SK-N-SH (cell line): ENCODE measurements around the gene KIAA0232. TPM values are rescaled to one million over a fixed set of nuclear protein-coding genes. Genes with fewer than 3 reads are reported as not detected.

Experiments
- CTCF ChIA-PET: fragments of 300-600, 350-600 bp; formaldehyde crosslinking; extraction: SDS; loops from one replicate; lab custom pipeline; 2021; lab: Yijun Ruan, JAX
- POLR2A ChIA-PET: fragments of 350-600 bp; sonication (Branson Sonifier 250); formaldehyde crosslinking; extraction: SDS; loops from one replicate; lab custom pipeline; 2020; ENCODE audit warnings: antibody characterized with exemption, inconsistent platforms; lab: Yijun Ruan, JAX
- DNase-seq: peaks from one replicate; pipeline ENCODE4 v3.0.0; 2012
- H2AFZ ChIP-seq: fragments of 200-600 bp; sonication (generic); 2 replicates; pipeline ENCODE4 v1.8.1; 2016; ENCODE audit warnings: antibody characterized with exemption, mild to moderate bottlenecking, low read depth
- H3F3A ChIP-seq: fragments of 200-600 bp; sonication (generic); replicated peaks from 2 replicates; pipeline ENCODE3; 2016; ENCODE audit warnings: antibody characterized with exemption, mild to moderate bottlenecking; ENCODE audit not compliant: insufficient read depth
- H3K27ac ChIP-seq, 2 experiments: fragments of 200-500 bp in 1 of 2; fragments of 200-600 bp in 1 of 2; sonication (Bioruptor generic) in 1 of 2; sonication (generic), shearing (Covaris generic) in 1 of 2; 2 replicates each; pipeline versions ENCODE4 v1.5.1 to v1.6.1; 2014 to 2016; ENCODE audit warnings: low read depth in 2 of 2, inconsistent platforms in 1 of 2, low read length in 1 of 2, mild to moderate bottlenecking in 1 of 2, mixed read lengths in 1 of 2
- H3K27me3 ChIP-seq: fragments of 200-600 bp; sonication (generic), shearing (Covaris generic); 2 replicates; pipeline ENCODE4 v1.6.1; 2016; ENCODE audit warnings: mixed run types; ENCODE audit not compliant: insufficient read depth
- H3K36me3 ChIP-seq, 2 experiments: fragments of 200-500 bp in 1 of 2; fragments of 200-600 bp in 1 of 2; sonication (Bioruptor generic) in 1 of 2; sonication (generic) in 1 of 2; replicated peaks in 1 of 2; 2 replicates each; pipeline versions ENCODE3 to v1.5.1; 2014 to 2016; ENCODE audit warnings: low read length in 1 of 2, mild to moderate bottlenecking in 1 of 2; ENCODE audit not compliant: insufficient read depth in 2 of 2, control insufficient read depth in 1 of 2
- H3K4me1 ChIP-seq, 2 experiments: fragments of 200-500 bp in 1 of 2; fragments of 200-600 bp in 1 of 2; sonication (Bioruptor generic) in 1 of 2; sonication (generic), shearing (Covaris generic) in 1 of 2; 2 replicates each; pipeline versions ENCODE4 v1.5.1 to v1.6.1; 2014 to 2016; ENCODE audit warnings: low read depth in 1 of 2, low read length in 1 of 2, mixed run types in 1 of 2; ENCODE audit not compliant: insufficient read depth in 2 of 2, control insufficient read depth in 1 of 2
- H3K4me2 ChIP-seq: fragments of 200-600 bp; sonication (generic), shearing (Covaris generic); 2 replicates; pipeline ENCODE4 v1.6.1; 2017; ENCODE audit warnings: mixed run types
- H3K4me3 ChIP-seq, 2 experiments: fragments of 200-500 bp in 1 of 2; fragments of 200-600 bp in 1 of 2; sonication (Bioruptor generic) in 1 of 2; sonication (generic), shearing (Covaris generic) in 1 of 2; 2 replicates each; pipeline versions ENCODE4 v1.5.1 to v1.8.1; 2014 to 2016; ENCODE audit warnings: low read depth in 2 of 2, inconsistent platforms in 1 of 2, low read length in 1 of 2, mild to moderate bottlenecking in 1 of 2, mixed read lengths in 1 of 2, moderate library complexity in 1 of 2
- H3K79me2 ChIP-seq: fragments of 200-600 bp; sonication (generic); 2 replicates; pipeline ENCODE4 v1.8.1; 2017; ENCODE audit warnings: mild to moderate bottlenecking; ENCODE audit not compliant: insufficient read depth
- H3K9ac ChIP-seq: fragments of 200-600 bp; sonication (generic); 2 replicates; pipeline ENCODE4 v1.6.1; 2017; ENCODE audit warnings: mixed run types
- H3K9me2 ChIP-seq: fragments of 200-600 bp; sonication (generic); 2 replicates; pipeline ENCODE4 v1.6.1; 2017; ENCODE audit warnings: mixed run types
- H3K9me3 ChIP-seq: fragments of 200-600 bp; sonication (generic); 2 replicates; pipeline ENCODE4 v1.6.1; 2017; ENCODE audit warnings: mixed run types, mild to moderate bottlenecking, moderate library complexity
- H4K20me1 ChIP-seq: fragments of 200-600 bp; sonication (generic); 2 replicates; pipeline ENCODE4 v1.6.1; 2017; ENCODE audit warnings: mild to moderate bottlenecking, mixed run types; ENCODE audit not compliant: insufficient read depth
- CHD2 ChIP-seq: fragments of 150-350 bp; IDR thresholded peaks from 2 replicates; pipeline ENCODE4 v1.6.1; 2018; ENCODE audit warnings: low read length; ENCODE audit not compliant: partially characterized antibody
- CTCF ChIP-seq: fragments of 200-600 bp; sonication (generic); IDR thresholded peaks from 2 replicates; pipeline ENCODE4 v1.6.1; 2017; ENCODE audit warnings: antibody characterized with exemption, mild to moderate bottlenecking, moderate library complexity
- EP300 ChIP-seq, 2 experiments: IDR thresholded peaks; 2 replicates each; pipeline versions ENCODE4 v1.4.0 to v1.6.1; 2012; ENCODE audit warnings: borderline replicate concordance in 1 of 2, low read depth in 1 of 2, low read length in 1 of 2
- EZH2phosphoT487 ChIP-seq: fragments of 200-600 bp; sonication (generic); IDR thresholded peaks from 2 replicates; pipeline ENCODE4 v1.6.1; 2017; ENCODE audit warnings: low read depth, mixed run types, mild to moderate bottlenecking, antibody characterized with exemption, moderate library complexity, borderline replicate concordance
- FOXJ3 ChIP-seq: sonication (generic); formaldehyde crosslinking; IDR thresholded peaks from 2 replicates; pipeline ENCODE4 v1.5.1; 2020; ENCODE audit warnings: mild to moderate bottlenecking, missing genetic modification reagents
- FOXM1 ChIP-seq: IDR thresholded peaks from 2 replicates; pipeline ENCODE4 v1.4.0; 2012; ENCODE audit warnings: low read depth, mild to moderate bottlenecking
- GABPA ChIP-seq: IDR thresholded peaks from 2 replicates; pipeline ENCODE4 v1.4.0; 2012; ENCODE audit warnings: low read depth, mild to moderate bottlenecking
- GATA2 ChIP-seq: sonication (generic); formaldehyde crosslinking; IDR thresholded peaks from 2 replicates; pipeline ENCODE4 v1.5.0; 2020; ENCODE audit warnings: mild to moderate bottlenecking, missing genetic modification reagents
- MEF2A ChIP-seq: IDR thresholded peaks from 2 replicates; pipeline ENCODE4 v1.4.0; 2012; ENCODE audit warnings: low read depth, borderline replicate concordance
- MXI1 ChIP-seq: IDR thresholded peaks from 2 replicates; pipeline ENCODE4 v1.6.1; 2012; ENCODE audit warnings: mild to moderate bottlenecking, low read depth, low read length, improper control_type of control experiment
- NFIC ChIP-seq: IDR thresholded peaks from 2 replicates; pipeline ENCODE4 v1.4.0; 2012; ENCODE audit warnings: borderline replicate concordance
- POLR2AphosphoS5 ChIP-seq: IDR thresholded peaks from 2 replicates; pipeline ENCODE4 v1.6.1; 2012; ENCODE audit warnings: low read depth, low read length
- RAD21 ChIP-seq: IDR thresholded peaks from 2 replicates; pipeline ENCODE4 v1.6.1; 2012; ENCODE audit warnings: mild to moderate bottlenecking, low read length
- TCF12 ChIP-seq: IDR thresholded peaks from 2 replicates; pipeline ENCODE4 v1.4.0; 2012
- TEAD4 ChIP-seq: IDR thresholded peaks from 2 replicates; pipeline ENCODE4 v1.4.0; 2012; ENCODE audit warnings: mild to moderate bottlenecking, borderline replicate concordance; ENCODE audit not compliant: insufficient read depth
- USF2 ChIP-seq: fragments of 150-350 bp; IDR thresholded peaks from 2 replicates; pipeline ENCODE4 v1.6.1; 2017; ENCODE audit warnings: antibody characterized with exemption, low read length, low read depth, borderline replicate concordance
- YY1 ChIP-seq: IDR thresholded peaks from 2 replicates; pipeline ENCODE4 v1.4.0; 2012; ENCODE audit warnings: low read depth, mild to moderate bottlenecking
- WGBS: methylation state at CpG from one replicate; pipeline ENCODE4 v1.1.6; 2017; ENCODE audit warnings: low lambda C conversion rate; 5-methylcytosine and 5-hydroxymethylcytosine counted together
- polyA plus RNA-seq, 3 experiments: library from polyadenylated mRNA; depleted of rRNA; stranded (reverse); fragments of >200 nt; gene quantifications; 2 replicates each; pipeline ENCODE4 v1.2.3, GENCODE V29; 2012
- TF ChIP-seq, protein P1 (sequence below): IDR thresholded peaks from 2 replicates; pipeline ENCODE4 v1.6.1; 2012; ENCODE audit warnings: mild to moderate bottlenecking, low read depth, low read length, moderate library complexity
- TF ChIP-seq, protein P2 (sequence below): IDR thresholded peaks from 2 replicates; pipeline ENCODE4; 2012
- TF ChIP-seq, protein P3 (sequence below): fragments of 150-350 bp; IDR thresholded peaks from 2 replicates; pipeline ENCODE4 v1.6.1; 2016; ENCODE audit warnings: mild to moderate bottlenecking, low read depth, low read length

Gene KIAA0232
- polyA plus RNA-seq, 1 of the 3 experiments (the other 2 are of a cell fraction): 5.7 TPM

- Histone ChIP-seq H3K4me3 (no peak overlapping the region), H3K9ac (no peak overlapping the region), H4K20me1 (no peaks in the 10 kb centered on the region), H2AFZ (no peak overlapping the region), H3K27me3 (no peaks in the 10 kb centered on the region), H3K27ac (no peak overlapping the region), H3K36me3 (no peaks in the 10 kb centered on the region), H3K9me3 (no peaks in the 10 kb centered on the region), H3K4me1 (peaks cover 0 to 6% of the 10 kb centered on the region in 2 experiments; a peak in 1 of 4 replicates), H3F3A (no peaks in the 10 kb centered on the region), H3K79me2 (no peaks in the 10 kb centered on the region), H3K9me2 (no peaks in the 10 kb centered on the region), H3K4me2 (no peak overlapping the region)
- DNase-seq: no peak
- 96% methylated on average over 12 of the region's 18 CpGs for WGBS
- TF ChIP-seq, protein P1, sequence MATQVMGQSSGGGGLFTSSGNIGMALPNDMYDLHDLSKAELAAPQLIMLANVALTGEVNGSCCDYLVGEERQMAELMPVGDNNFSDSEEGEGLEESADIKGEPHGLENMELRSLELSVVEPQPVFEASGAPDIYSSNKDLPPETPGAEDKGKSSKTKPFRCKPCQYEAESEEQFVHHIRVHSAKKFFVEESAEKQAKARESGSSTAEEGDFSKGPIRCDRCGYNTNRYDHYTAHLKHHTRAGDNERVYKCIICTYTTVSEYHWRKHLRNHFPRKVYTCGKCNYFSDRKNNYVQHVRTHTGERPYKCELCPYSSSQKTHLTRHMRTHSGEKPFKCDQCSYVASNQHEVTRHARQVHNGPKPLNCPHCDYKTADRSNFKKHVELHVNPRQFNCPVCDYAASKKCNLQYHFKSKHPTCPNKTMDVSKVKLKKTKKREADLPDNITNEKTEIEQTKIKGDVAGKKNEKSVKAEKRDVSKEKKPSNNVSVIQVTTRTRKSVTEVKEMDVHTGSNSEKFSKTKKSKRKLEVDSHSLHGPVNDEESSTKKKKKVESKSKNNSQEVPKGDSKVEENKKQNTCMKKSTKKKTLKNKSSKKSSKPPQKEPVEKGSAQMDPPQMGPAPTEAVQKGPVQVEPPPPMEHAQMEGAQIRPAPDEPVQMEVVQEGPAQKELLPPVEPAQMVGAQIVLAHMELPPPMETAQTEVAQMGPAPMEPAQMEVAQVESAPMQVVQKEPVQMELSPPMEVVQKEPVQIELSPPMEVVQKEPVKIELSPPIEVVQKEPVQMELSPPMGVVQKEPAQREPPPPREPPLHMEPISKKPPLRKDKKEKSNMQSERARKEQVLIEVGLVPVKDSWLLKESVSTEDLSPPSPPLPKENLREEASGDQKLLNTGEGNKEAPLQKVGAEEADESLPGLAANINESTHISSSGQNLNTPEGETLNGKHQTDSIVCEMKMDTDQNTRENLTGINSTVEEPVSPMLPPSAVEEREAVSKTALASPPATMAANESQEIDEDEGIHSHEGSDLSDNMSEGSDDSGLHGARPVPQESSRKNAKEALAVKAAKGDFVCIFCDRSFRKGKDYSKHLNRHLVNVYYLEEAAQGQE: no peak
- no peak for TF ChIP-seq GABPA
- no peak for TF ChIP-seq EP300 (IDR thresholded peaks at IDR 0.05; ENCODE audit: borderline replicate concordance in 1 of 2, low read depth in 1 of 2, low read length in 1 of 2)
- no peak for TF ChIP-seq USF2
- TF ChIP-seq, protein P2, sequence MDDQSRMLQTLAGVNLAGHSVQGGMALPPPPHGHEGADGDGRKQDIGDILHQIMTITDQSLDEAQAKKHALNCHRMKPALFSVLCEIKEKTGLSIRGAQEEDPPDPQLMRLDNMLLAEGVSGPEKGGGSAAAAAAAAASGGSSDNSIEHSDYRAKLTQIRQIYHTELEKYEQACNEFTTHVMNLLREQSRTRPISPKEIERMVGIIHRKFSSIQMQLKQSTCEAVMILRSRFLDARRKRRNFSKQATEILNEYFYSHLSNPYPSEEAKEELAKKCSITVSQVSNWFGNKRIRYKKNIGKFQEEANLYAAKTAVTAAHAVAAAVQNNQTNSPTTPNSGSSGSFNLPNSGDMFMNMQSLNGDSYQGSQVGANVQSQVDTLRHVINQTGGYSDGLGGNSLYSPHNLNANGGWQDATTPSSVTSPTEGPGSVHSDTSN: no peak
- no peak for TF ChIP-seq TEAD4
- no peak for TF ChIP-seq FOXM1
- TF ChIP-seq POLR2AphosphoS5: no peak
- no peak for TF ChIP-seq RAD21
- no peak for TF ChIP-seq GATA2 (CRISPR knock-in tag)
- TF ChIP-seq YY1: no peak
- no peak for TF ChIP-seq MEF2A
- no peak for TF ChIP-seq TCF12
- TF ChIP-seq CTCF: no peak
- TF ChIP-seq CHD2: no peak
- TF ChIP-seq, protein P3, sequence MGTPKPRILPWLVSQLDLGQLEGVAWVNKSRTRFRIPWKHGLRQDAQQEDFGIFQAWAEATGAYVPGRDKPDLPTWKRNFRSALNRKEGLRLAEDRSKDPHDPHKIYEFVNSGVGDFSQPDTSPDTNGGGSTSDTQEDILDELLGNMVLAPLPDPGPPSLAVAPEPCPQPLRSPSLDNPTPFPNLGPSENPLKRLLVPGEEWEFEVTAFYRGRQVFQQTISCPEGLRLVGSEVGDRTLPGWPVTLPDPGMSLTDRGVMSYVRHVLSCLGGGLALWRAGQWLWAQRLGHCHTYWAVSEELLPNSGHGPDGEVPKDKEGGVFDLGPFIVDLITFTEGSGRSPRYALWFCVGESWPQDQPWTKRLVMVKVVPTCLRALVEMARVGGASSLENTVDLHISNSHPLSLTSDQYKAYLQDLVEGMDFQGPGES: no peak
- TF ChIP-seq MXI1: no peak
- TF ChIP-seq EZH2phosphoT487: no peak
- TF ChIP-seq NFIC: no peak
- TF ChIP-seq FOXJ3: no peak
- CTCF ChIA-PET: interaction anchor here (0.7 kb wide), 1 partner anchor 524 kb away, joined by 3 read pairs; no protein-coding TSS in a partner anchor
- POLR2A ChIA-PET: no interaction called here
Observed at GRCh38 chr4:6753103-6753560, 29.4 kb upstream of the KIAA0232 start.
